OCI-LY3 (cell line): Measurements from ENCODE around the gene TLE3.

ENCODE experiments used
- H2AFZ ChIP-seq: fragments of 200-600, 300-600 bp; shearing (Covaris generic); 2 replicates; pipeline ENCODE4 v1.6.0; 2014; ENCODE audit warnings: antibody characterized with exemption, low read depth, low read length
- H3K27ac ChIP-seq: fragments of 200-600, 300-600 bp; sonication (generic); 2 replicates; pipeline ENCODE4 v1.5.1; 2014; ENCODE audit warnings: mild to moderate bottlenecking, low read length, moderate library complexity, mixed read lengths
- H3K27me3 ChIP-seq: fragments of 200-600, 300-600 bp; sonication (generic); 2 replicates; pipeline ENCODE4 v1.6.1; 2014; ENCODE audit warnings: low read depth, low read length, mixed read lengths
- H3K36me3 ChIP-seq: fragments of 200-600, 300-600 bp; sonication (generic); replicated peaks from 2 replicates; pipeline ENCODE3; 2014; ENCODE audit warnings: low read depth, low read length, mixed read lengths
- H3K4me1 ChIP-seq: fragments of 300-600, 200-600 bp; sonication (generic); 2 replicates; pipeline ENCODE4 v1.6.1; 2014; ENCODE audit warnings: low read length, mixed read lengths
- H3K4me2 ChIP-seq: fragments of 200-600, 300-600 bp; sonication (generic); 2 replicates; pipeline ENCODE4 v1.6.1; 2014; ENCODE audit warnings: low read length, mixed read lengths
- H3K4me3 ChIP-seq: fragments of 300-600, 200-600 bp; sonication (generic); 2 replicates; pipeline ENCODE4 v1.5.1; 2014; ENCODE audit warnings: antibody characterized with exemption, mild to moderate bottlenecking, low read length, moderate library complexity
- H3K79me2 ChIP-seq: fragments of 300-600, 200-600 bp; shearing (Covaris generic); 2 replicates; pipeline ENCODE4 v1.6.1; 2014; ENCODE audit warnings: mild to moderate bottlenecking, low read length, mixed read lengths
- H3K9ac ChIP-seq: fragments of 300-600, 200-600 bp; shearing (Covaris generic); 2 replicates; pipeline ENCODE4 v1.6.0; 2014; ENCODE audit warnings: mild to moderate bottlenecking, low read length, moderate library complexity
- H3K9me3 ChIP-seq: fragments of 200-600, 300-600 bp; shearing (Covaris generic); 2 replicates; pipeline ENCODE4 v1.6.1; 2014; ENCODE audit warnings: low read length, mixed read lengths; ENCODE audit not compliant: insufficient read depth
- H4K20me1 ChIP-seq: fragments of 200-600, 300-600 bp; sonication (generic); 2 replicates; pipeline ENCODE4 v1.6.1; 2016; ENCODE audit warnings: low read length, mixed read lengths; ENCODE audit not compliant: insufficient read depth
- EZH2phosphoT487 ChIP-seq: fragments of 200-600 bp; shearing (Covaris generic); IDR thresholded peaks from 2 replicates; pipeline ENCODE4 v1.6.1; 2018; ENCODE audit warnings: antibody characterized with exemption, mixed run types, low read depth
- TF ChIP-seq, protein P1 (sequence below): fragments of 200-600, 300-600 bp; sonication (generic); IDR thresholded peaks from 2 replicates; pipeline ENCODE4 v1.5.1; 2014; ENCODE audit warnings: antibody characterized with exemption, low read length, low read depth

Gene TLE3

DNA sequence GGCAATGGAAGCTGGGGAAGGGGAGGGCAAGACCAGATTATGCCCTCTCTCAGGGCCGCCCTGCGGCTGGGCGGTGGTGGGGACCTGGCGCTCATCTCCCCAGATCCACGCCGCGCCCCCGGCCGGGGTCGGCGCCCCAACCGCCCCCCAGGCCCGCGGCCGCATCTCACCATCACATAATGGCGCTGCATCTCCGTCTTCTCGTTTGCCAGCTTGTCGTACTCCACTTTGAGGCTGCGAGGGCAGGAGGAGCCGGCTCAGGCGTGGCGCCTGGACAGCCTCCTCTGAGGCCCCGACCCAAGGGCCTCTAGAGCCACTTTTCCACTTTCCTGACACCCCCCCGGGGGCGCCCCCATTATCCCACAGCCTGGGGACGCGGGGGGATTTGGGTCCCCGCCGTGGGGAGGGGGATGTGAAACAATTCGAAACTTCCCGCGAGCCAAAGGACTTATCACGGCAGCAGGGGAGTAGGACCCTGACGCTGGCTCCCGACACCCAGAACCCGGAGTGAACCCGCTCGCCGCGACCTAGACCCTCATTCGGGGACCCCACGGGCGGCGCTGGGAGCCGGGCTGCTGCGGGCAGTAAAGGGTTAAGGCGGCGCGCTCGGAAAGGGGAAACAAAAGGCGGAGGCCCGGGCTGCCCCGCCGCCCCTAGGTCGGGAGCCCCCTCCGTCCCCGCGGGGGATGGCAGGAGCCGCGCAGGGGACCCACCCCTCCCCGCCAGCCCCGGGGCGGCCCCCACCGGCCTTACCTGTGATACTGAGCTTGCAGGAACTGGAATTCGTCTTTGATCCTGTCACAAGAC lies 2.1 kb downstream of the TLE3 start:
- peaks cover 60% of the 10 kb centered on the region for H4K20me1 ChIP-seq

DNA sequence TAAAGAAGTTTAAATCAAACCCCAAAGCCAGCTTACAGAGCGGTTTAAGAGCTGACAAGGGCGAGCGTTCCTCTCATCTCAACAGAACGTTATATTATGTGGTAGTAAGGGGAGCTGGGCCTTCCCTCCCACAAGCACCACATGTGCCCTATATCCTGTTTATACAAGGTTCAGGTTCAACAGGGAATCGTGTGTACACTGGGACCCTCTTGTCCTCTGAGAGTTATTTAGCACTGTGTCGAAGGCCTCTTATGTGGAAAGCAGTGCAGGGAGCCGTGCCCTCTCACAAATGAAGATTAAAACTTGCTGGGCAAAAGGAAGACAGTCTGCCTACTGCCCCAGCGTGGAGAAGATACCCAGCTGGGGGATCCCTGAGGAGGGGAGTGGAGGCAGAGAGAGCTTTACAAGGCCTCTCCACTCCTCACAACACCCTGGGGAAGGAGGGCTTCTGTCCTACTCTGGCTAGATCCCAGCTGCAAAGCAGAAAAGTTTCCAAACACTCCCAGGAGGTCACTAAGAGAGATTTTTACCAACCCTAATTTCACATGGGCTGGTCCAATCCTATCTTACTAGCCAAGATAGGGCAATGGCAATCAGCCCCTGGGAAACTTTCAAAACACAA lies 2.9 kb downstream of the TLE3 start:
- Histone ChIP-seq H3K79me2 (peaks cover 79% of the 10 kb centered on the region), H2AFZ (no peak overlapping the region), H3K27me3 (no peaks in the 10 kb centered on the region), H4K20me1 (peaks cover 68% of the 10 kb centered on the region), H3K4me3 (peak overlapping the region; percentile 84), H3K27ac (no peak overlapping the region), H3K4me1 (peaks cover 42% of the 10 kb centered on the region), H3K9ac (peak overlapping the region; percentile 92; the same call in 1 of the 2 replicates), H3K36me3 (peaks cover 72% of the 10 kb centered on the region), H3K4me2 (peak overlapping the region; percentile 89), H3K9me3 (no peaks in the 10 kb centered on the region)
- TF ChIP-seq, protein P1, sequence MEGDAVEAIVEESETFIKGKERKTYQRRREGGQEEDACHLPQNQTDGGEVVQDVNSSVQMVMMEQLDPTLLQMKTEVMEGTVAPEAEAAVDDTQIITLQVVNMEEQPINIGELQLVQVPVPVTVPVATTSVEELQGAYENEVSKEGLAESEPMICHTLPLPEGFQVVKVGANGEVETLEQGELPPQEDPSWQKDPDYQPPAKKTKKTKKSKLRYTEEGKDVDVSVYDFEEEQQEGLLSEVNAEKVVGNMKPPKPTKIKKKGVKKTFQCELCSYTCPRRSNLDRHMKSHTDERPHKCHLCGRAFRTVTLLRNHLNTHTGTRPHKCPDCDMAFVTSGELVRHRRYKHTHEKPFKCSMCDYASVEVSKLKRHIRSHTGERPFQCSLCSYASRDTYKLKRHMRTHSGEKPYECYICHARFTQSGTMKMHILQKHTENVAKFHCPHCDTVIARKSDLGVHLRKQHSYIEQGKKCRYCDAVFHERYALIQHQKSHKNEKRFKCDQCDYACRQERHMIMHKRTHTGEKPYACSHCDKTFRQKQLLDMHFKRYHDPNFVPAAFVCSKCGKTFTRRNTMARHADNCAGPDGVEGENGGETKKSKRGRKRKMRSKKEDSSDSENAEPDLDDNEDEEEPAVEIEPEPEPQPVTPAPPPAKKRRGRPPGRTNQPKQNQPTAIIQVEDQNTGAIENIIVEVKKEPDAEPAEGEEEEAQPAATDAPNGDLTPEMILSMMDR = no peak
- no peak for TF ChIP-seq EZH2phosphoT487

More for the DNA sequence above, 2.1 kb downstream of the TLE3 start:
- peak overlapping the region; percentile 92 for H3K9ac ChIP-seq
- no peaks in the 10 kb centered on the region for H3K9me3 ChIP-seq
- H3K79me2 ChIP-seq = peaks cover 71% of the 10 kb centered on the region
- peak overlapping the region; percentile 76 for H3K27ac ChIP-seq
- TF ChIP-seq, protein P1 = no peak; the same call in 1 of the 2 replicates
- no peak for TF ChIP-seq EZH2phosphoT487
- H3K4me3 ChIP-seq = peak overlapping the region; percentile 84
- H3K4me2 ChIP-seq = peak overlapping the region; percentile 89
- no peaks in the 10 kb centered on the region for H3K27me3 ChIP-seq
- H3K4me1 ChIP-seq = peaks cover 44% of the 10 kb centered on the region
- H2AFZ ChIP-seq = no peak overlapping the region
- H3K36me3 ChIP-seq = peaks cover 64% of the 10 kb centered on the region

DNA sequence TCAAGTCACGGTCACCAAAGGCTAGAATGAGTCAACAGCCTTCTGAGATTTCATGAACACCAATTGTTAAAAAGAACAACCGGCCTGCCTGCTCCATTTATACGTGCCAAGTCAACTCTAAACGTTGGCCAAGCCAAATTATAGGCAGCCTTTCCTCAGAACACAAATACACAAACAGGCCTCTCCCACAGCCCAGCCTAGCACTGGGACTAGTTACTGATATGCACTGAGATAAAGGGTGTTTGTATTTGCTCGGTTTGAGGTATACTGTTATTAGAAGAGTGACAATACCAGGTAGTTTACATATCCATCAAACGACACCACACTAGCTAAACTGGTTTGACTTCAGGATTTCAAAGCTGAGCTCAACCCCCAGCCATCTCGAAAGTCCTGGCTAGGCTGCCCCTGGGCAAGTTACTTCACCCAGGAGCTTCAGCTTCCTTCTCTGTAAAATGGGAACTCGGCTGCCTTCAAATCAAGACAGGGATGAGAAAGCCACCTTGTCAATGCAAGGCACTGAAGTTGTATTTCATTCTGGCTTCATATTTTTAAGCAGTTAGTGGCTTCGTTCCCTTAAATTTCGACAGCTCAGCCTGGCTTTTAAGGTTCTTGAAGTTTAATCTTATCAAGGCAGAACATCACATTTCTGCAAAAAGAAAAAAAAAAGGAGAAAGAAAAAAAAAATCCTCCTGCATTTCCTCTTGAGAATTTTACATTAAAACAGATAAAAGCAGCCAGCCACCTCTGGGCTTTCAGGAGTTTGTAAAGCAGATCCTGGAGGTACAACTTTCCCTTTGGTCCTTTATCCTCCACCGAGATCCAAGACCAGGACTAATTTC lies 4.0 kb downstream of the TLE3 start:
- H3K79me2 ChIP-seq = peaks cover 90% of the 10 kb centered on the region
- H3K9me3 ChIP-seq = no peaks in the 10 kb centered on the region
- peaks cover 78% of the 10 kb centered on the region for H4K20me1 ChIP-seq
- no peak overlapping the region for H2AFZ ChIP-seq
- H3K27ac ChIP-seq = no peak overlapping the region
- H3K9ac ChIP-seq = no peak overlapping the region
- H3K4me2 ChIP-seq = peak overlapping the region; percentile 35
- no peak overlapping the region for H3K4me3 ChIP-seq
- H3K27me3 ChIP-seq = no peaks in the 10 kb centered on the region
- TF ChIP-seq, protein P1 = no peak
- TF ChIP-seq EZH2phosphoT487 = no peak
- peaks cover 42% of the 10 kb centered on the region for H3K4me1 ChIP-seq
- H3K36me3 ChIP-seq = peaks cover 81% of the 10 kb centered on the region
